ENCODE measurements around the gene ULK4.

ULK4 gene

DNA sequence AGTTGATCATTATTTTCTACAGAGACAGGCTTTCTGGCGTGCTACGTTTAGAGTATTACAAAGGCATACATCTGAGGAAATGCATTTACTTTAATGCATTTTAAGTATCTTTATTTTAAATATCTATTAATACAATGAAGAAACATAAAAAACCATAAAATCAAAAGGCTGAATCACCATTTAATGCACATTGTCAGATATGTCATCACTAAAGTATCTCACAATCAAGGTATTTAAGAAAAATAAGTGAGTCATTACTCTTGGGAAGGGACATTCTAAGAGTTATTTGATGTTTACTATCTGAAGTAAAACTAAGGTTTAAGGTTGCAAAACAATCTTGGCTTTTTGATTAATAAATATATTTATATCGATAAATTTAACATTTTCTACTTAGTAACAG is 660.4 kb downstream of the ULK4 start:
- Histone ChIP-seq H3K9me3 (ENCODE audit: control insufficient read depth, insufficient read depth, low read depth, low read length) (no peaks in the 10 kb centered on the region), H3K4me3 (ENCODE audit: low read depth, low read length) (no peak overlapping the region), H3K4me1 (ENCODE audit: control insufficient read depth, insufficient read depth, low read length) (no peaks in the 10 kb centered on the region), H3K27ac (ENCODE audit: extremely low read depth, low read depth, low read length) (no peak overlapping the region), H3K36me3 (ENCODE audit: control insufficient read depth in 2 of 2, insufficient read depth in 1 of 2, low read length in 2 of 2) (no peaks in the 10 kb centered on the region)
- TF ChIP-seq PRDM1 (tag by site-specific recombination; IDR thresholded peaks at IDR 0.05) (no peak), ZNF214 (tag by site-specific recombination; IDR thresholded peaks at IDR 0.05; ENCODE audit: borderline replicate concordance) (no peak), ZNF292 (tag by site-specific recombination; IDR thresholded peaks at IDR 0.05; ENCODE audit: borderline replicate concordance, low read depth) (no peak), ZBTB48 (tag by site-specific recombination; IDR thresholded peaks at IDR 0.05) (no peak), BCL11A (tag by site-specific recombination; IDR thresholded peaks at IDR 0.05; ENCODE audit: low read depth) (no peak), KLF8 (tag by site-specific recombination; IDR thresholded peaks at IDR 0.05) (no peak), GFI1B (tag by site-specific recombination; IDR thresholded peaks at IDR 0.05) (no peak), FEZF1 (tag by site-specific recombination; IDR thresholded peaks at IDR 0.05) (no peak), YY1 (tag by site-specific recombination; IDR thresholded peaks at IDR 0.05) (no peak), ZNF114 (tag by site-specific recombination; IDR thresholded peaks at IDR 0.05) (no peak), IKZF3 (tag by site-specific recombination; IDR thresholded peaks at IDR 0.05) (no peak), ZNF707 (tag by site-specific recombination; IDR thresholded peaks at IDR 0.05) (no peak), ZNF747 (tag by site-specific recombination; IDR thresholded peaks at IDR 0.05) (no peak)
- TF ChIP-seq, protein P1, sequence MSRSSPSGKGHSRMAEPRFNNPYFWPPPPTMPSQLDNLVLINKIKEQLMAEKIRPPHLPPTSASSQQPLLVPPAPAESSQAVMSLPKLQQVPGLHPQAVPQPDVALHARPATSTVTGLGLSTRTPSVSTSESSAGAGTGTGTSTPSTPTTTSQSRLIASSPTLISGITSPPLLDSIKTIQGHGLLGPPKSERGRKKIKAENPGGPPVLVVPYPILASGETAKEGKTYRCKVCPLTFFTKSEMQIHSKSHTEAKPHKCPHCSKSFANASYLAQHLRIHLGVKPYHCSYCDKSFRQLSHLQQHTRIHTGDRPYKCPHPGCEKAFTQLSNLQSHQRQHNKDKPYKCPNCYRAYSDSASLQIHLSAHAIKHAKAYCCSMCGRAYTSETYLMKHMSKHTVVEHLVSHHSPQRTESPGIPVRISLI (tag by site-specific recombination; IDR thresholded peaks at IDR 0.05): no peak
- TF ChIP-seq, protein P2, sequence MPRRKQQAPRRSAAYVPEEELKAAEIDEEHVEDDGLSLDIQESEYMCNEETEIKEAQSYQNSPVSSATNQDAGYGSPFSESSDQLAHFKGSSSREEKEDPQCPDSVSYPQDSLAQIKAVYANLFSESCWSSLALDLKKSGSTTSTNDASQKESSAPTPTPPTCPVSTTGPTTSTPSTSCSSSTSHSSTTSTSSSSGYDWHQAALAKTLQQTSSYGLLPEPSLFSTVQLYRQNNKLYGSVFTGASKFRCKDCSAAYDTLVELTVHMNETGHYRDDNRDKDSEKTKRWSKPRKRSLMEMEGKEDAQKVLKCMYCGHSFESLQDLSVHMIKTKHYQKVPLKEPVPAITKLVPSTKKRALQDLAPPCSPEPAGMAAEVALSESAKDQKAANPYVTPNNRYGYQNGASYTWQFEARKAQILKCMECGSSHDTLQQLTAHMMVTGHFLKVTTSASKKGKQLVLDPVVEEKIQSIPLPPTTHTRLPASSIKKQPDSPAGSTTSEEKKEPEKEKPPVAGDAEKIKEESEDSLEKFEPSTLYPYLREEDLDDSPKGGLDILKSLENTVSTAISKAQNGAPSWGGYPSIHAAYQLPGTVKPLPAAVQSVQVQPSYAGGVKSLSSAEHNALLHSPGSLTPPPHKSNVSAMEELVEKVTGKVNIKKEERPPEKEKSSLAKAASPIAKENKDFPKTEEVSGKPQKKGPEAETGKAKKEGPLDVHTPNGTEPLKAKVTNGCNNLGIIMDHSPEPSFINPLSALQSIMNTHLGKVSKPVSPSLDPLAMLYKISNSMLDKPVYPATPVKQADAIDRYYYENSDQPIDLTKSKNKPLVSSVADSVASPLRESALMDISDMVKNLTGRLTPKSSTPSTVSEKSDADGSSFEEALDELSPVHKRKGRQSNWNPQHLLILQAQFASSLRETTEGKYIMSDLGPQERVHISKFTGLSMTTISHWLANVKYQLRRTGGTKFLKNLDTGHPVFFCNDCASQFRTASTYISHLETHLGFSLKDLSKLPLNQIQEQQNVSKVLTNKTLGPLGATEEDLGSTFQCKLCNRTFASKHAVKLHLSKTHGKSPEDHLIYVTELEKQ (tag by site-specific recombination; IDR thresholded peaks at IDR 0.05; ENCODE audit: borderline replicate concordance): no peak
- TF ChIP-seq, protein P3, sequence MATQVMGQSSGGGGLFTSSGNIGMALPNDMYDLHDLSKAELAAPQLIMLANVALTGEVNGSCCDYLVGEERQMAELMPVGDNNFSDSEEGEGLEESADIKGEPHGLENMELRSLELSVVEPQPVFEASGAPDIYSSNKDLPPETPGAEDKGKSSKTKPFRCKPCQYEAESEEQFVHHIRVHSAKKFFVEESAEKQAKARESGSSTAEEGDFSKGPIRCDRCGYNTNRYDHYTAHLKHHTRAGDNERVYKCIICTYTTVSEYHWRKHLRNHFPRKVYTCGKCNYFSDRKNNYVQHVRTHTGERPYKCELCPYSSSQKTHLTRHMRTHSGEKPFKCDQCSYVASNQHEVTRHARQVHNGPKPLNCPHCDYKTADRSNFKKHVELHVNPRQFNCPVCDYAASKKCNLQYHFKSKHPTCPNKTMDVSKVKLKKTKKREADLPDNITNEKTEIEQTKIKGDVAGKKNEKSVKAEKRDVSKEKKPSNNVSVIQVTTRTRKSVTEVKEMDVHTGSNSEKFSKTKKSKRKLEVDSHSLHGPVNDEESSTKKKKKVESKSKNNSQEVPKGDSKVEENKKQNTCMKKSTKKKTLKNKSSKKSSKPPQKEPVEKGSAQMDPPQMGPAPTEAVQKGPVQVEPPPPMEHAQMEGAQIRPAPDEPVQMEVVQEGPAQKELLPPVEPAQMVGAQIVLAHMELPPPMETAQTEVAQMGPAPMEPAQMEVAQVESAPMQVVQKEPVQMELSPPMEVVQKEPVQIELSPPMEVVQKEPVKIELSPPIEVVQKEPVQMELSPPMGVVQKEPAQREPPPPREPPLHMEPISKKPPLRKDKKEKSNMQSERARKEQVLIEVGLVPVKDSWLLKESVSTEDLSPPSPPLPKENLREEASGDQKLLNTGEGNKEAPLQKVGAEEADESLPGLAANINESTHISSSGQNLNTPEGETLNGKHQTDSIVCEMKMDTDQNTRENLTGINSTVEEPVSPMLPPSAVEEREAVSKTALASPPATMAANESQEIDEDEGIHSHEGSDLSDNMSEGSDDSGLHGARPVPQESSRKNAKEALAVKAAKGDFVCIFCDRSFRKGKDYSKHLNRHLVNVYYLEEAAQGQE (tag by site-specific recombination; IDR thresholded peaks at IDR 0.05): no peak
- POLR2A ChIA-PET: no interaction called here
- CTCF ChIA-PET: no interaction called here

DNA sequence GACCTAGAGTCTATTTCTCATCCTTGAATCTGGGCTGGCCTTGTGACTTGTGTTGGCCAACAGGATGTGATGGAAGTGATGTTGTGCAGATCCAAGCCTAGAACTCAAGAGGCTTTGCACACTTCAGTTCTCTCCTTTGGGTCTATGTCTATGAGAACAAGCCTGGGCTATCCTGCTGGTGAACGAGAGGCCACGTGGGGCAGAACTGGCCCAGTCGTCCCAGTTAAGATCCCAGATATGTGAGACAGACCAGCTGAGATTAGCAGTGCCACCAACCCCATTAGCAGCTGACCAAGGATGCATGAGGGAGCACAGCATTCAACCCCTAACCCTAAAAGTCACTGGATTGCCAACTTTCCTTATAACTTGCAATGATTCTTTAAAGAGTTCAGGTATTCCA is 662.9 kb downstream of the ULK4 start:
- POLR2A ChIA-PET: no interaction called here
- no peak for TF ChIP-seq ZNF600 (tag by site-specific recombination; IDR thresholded peaks at IDR 0.05)
- TF ChIP-seq, protein P4, sequence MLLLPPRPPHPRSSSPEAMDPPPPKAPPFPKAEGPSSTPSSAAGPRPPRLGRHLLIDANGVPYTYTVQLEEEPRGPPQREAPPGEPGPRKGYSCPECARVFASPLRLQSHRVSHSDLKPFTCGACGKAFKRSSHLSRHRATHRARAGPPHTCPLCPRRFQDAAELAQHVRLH (tag by site-specific recombination; IDR thresholded peaks at IDR 0.05): no peak
- TF ChIP-seq ZNF184 (tag by site-specific recombination; IDR thresholded peaks at IDR 0.05): no peak
- no peak for TF ChIP-seq ZNF16 (tag by site-specific recombination; IDR thresholded peaks at IDR 0.05; ENCODE audit: low read depth)
- no peak for TF ChIP-seq SETDB1 (IDR thresholded peaks at IDR 0.05; ENCODE audit: insufficient read length, low read length)
- CTCF ChIA-PET: no interaction called here

More for the DNA sequence above, 662.9 kb downstream of the ULK4 start:
- Histone ChIP-seq H3K27ac (ENCODE audit: extremely low read depth, low read depth, low read length) (no peak overlapping the region), H3K4me3 (ENCODE audit: low read depth, low read length) (no peak overlapping the region), H3K36me3 (ENCODE audit: control insufficient read depth in 2 of 2, insufficient read depth in 1 of 2, low read length in 2 of 2) (no peaks in the 10 kb centered on the region), H3K9me3 (ENCODE audit: control insufficient read depth, insufficient read depth, low read depth, low read length) (no peaks in the 10 kb centered on the region), H3K4me1 (ENCODE audit: control insufficient read depth, insufficient read depth, low read length) (no peaks in the 10 kb centered on the region)
